Central memory CD8-positive, alpha-beta T cell (primary cell): ENCODE results near the gene SLC2A10.

Source experiments
- ATAC-seq: fragments of 150-1000 bp; cut with Tn5 transposase; replicated peaks from 2 replicates; pipeline ENCODE4 v1.10.0; 2022; ENCODE audit warnings: mild to moderate bottlenecking, moderate FRiP score, moderate number of reproducible peaks; ENCODE audit not compliant: poor library complexity, severe bottlenecking; ENCODE audit errors: extremely low read depth
- DNase-seq, 2 donors: peaks; one replicate each; pipeline ENCODE4 v3.0.0; 2021; ENCODE audit warnings: low spot score in 2 of 2
- H3K27ac Mint-ChIP-seq: one replicate; pipeline ENCODE4 v1.8.0; 2022; ENCODE audit warnings: low read depth, mild to moderate bottlenecking, moderate library complexity, mixed read lengths
- H3K27me3 Mint-ChIP-seq: one replicate; pipeline ENCODE4 v1.8.0; 2022; ENCODE audit warnings: mixed read lengths
- H3K36me3 Mint-ChIP-seq: one replicate; pipeline ENCODE4 v1.8.0; 2022; ENCODE audit warnings: mild to moderate bottlenecking, moderate library complexity, mixed read lengths; ENCODE audit not compliant: insufficient read depth
- H3K4me1 Mint-ChIP-seq: one replicate; pipeline ENCODE4 v1.8.0; 2022; ENCODE audit warnings: mixed read lengths
- H3K4me3 Mint-ChIP-seq: one replicate; pipeline ENCODE4 v1.8.0; 2022; ENCODE audit warnings: mild to moderate bottlenecking, moderate library complexity, mixed read lengths
- H3K9me3 Mint-ChIP-seq: one replicate; pipeline ENCODE4 v1.8.0; 2022; ENCODE audit warnings: mixed read lengths

The SLC2A10 gene

DNA sequence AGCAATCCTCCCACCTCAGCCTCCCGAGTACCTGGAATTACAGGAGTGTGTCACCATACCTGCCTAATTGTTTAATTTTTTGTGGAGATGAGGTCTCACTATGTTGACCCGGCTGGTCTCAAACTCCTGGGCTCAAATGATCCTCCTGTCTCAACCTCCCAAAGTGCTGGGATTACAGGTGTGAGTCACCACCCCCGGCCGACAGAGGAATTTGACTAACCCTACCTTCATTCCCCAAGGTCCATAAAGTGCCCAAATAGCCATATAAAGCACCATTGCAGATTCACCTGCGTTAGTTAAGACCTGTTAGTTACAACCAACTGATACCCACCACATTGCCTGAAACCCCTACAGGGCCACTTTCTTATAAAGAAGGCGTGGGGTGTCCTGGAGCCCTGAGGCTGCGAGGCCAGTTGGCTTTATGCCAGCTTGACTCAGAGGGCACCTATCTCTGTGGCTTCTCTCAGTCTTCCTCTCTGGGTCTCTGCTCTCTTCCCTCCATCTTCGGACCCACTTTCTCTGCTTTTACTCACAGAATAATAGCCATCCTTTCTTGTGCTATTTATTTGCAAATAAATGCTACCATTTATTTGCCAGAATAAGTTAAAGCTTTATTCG, 65.6 kb downstream of the SLC2A10 start:
- H3K9me3 Mint-ChIP-seq = no peaks in the 10 kb centered on the region
- H3K4me3 Mint-ChIP-seq = no peak overlapping the region
- H3K27me3 Mint-ChIP-seq = peaks cover 70% of the 10 kb centered on the region
- H3K36me3 Mint-ChIP-seq = no peaks in the 10 kb centered on the region
- DNase-seq (no peak), ATAC-seq (no peak)
- no peaks in the 10 kb centered on the region for H3K4me1 Mint-ChIP-seq
- H3K27ac Mint-ChIP-seq = no peak overlapping the region

DNA sequence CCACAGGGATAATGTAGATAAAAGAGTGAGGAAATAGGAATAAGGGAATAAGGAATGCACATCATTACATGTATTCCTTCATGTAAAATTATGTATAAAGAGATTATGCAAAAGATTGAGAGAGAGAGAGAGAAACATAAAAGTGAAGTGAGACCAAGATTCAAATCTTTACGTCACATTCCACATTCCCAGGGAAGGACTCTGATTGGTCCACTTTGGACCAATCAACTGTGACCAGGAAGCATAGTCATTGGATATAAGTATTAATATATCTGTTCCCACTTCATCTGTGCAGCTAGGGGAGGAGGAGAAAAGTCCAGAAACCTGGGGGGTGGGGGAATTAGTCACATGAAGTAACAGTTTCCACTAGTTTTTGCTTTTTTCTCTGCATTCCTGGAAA, 66.4 kb downstream of the SLC2A10 start:
- no peaks in the 10 kb centered on the region for H3K4me1 Mint-ChIP-seq
- H3K4me3 Mint-ChIP-seq = no peak overlapping the region
- peaks cover 63% of the 10 kb centered on the region for H3K27me3 Mint-ChIP-seq
- DNase-seq (no peak), ATAC-seq (no peak)
- H3K9me3 Mint-ChIP-seq = no peaks in the 10 kb centered on the region
- no peak overlapping the region for H3K27ac Mint-ChIP-seq
- no peaks in the 10 kb centered on the region for H3K36me3 Mint-ChIP-seq

DNA sequence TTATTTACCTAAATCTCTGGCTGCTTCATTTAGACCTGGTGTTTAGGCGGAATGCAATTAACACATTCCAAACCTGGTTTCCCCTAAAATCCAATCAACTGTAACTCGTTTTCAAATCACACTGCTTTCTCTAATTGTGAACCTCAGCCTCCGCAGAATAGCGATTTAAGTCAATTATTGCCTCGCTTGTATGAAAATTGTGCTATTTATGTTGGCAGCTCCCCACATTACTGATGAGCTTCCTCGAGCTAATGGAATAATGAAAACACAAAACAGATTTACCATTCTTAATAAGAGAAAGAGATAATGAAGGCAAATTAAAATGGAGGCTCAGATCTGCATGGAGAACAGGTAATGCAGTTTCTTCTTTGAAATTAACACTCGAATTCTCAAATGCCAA, 67.9 kb downstream of the SLC2A10 start:
- no peak for DNase-seq
- Mint-ChIP-seq H3K36me3 (no peaks in the 10 kb centered on the region), H3K4me3 (no peak overlapping the region), H3K4me1 (no peaks in the 10 kb centered on the region), H3K9me3 (no peaks in the 10 kb centered on the region), H3K27me3 (peaks cover 55% of the 10 kb centered on the region), H3K27ac (no peak overlapping the region)
- ATAC-seq = no peak

DNA sequence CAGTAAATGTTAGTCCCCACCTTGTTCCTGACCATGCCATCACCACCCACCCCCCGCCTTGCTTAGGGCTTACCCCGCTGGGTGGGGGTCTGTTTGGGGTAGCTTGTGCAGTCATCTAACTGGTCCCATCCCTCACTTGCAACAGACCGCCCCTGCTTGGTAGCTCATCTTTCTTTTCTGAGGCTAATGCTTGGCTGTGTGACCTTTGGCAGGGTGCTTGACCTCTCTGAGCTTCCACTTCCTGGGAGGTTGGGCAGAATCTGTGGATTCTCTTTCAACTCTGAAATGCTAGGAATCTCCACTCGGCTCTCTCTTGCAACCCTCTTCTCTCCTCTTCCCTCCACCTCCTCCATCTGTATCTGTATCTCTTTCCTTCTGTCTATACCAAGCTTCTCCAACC, 70.4 kb downstream of the SLC2A10 start:
- H3K4me1 Mint-ChIP-seq = no peaks in the 10 kb centered on the region
- H3K4me3 Mint-ChIP-seq = no peak overlapping the region
- ATAC-seq = no peak
- peaks cover 48% of the 10 kb centered on the region for H3K27me3 Mint-ChIP-seq
- no peak for DNase-seq
- H3K9me3 Mint-ChIP-seq = no peaks in the 10 kb centered on the region
- no peaks in the 10 kb centered on the region for H3K36me3 Mint-ChIP-seq
- no peak overlapping the region for H3K27ac Mint-ChIP-seq

DNA sequence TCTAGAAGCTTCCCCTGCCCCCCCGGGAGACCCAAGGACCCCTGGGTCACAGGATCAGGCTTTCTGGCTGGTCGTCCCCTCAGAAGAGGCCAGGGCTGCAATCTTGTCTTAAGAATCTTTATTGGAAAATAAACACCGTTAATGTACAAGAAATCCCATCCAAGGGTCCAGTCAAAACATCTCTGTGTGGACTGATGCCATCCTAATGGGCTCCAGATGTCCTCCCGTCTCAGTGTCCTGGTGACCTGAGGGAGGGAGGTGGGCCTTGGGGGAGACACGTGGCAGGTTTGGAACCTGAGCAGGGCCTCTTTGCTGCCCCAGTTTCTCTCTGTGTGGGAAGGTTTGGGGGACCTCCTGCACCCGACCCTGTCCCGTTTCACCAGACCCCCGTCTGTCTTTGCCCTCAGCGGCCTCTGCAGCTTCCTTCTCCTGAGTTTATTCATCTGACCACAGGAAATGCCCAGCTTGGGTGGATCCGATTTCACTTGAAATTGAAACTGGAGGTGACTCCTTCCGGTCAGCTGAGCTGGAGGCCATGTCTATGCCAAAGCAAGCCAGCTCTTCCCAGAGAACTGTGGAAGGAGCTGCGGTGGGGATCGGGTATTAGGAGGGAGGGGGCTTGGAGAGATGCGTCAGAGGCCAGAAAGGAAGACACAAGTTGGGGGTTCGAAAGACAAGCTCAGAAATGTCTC, 75.1 kb downstream of the SLC2A10 start:
- no peak overlapping the region for H3K4me3 Mint-ChIP-seq
- ATAC-seq (no peak), DNase-seq (no peak)
- H3K27me3 Mint-ChIP-seq = peaks cover 22% of the 10 kb centered on the region
- no peak overlapping the region for H3K27ac Mint-ChIP-seq
- H3K36me3 Mint-ChIP-seq = no peaks in the 10 kb centered on the region
- H3K4me1 Mint-ChIP-seq = no peaks in the 10 kb centered on the region
- H3K9me3 Mint-ChIP-seq = no peaks in the 10 kb centered on the region
